GM18951 (cell line): ENCODE results near the gene FAM124B.

Experiments
- POLR2A ChIP-seq: IDR thresholded peaks from 4 replicates; pipeline ENCODE4 v1.6.1; 2011; ENCODE audit warnings: mild to moderate bottlenecking; ENCODE audit not compliant: insufficient read length, insufficient read depth; ENCODE audit errors: extremely low read depth
- in situ Hi-C: fragments of 300-500 bp; cut with MboI; formaldehyde crosslinking; loops from one replicate; pipeline ENCODE4 v1.12.0; 2022; ENCODE audit warnings: low sequenced_read_pairs, mixed read lengths, inconsistent platforms; ENCODE audit not compliant: unreplicated experiment

The FAM124B gene

GRCh38 chr2:224331698-224332097 is 70.2 kb downstream of the FAM124B start:
- no peak for TF ChIP-seq POLR2A
- in situ Hi-C loops: no loop called here

GRCh38 chr2:224328798-224329197 is 73.1 kb downstream of the FAM124B start:
- TF ChIP-seq POLR2A: no peak
- in situ Hi-C loops: no loop called here
